Muscle layer of duodenum (tissue), 2 donors: Measurements from ENCODE around the gene DNAJC15.
A peak's percentile ranks its signal among the peaks of the same experiment; 100 is the strongest.

ENCODE experiments used
- H3K27ac ChIP-seq: one replicate; pipeline ENCODE4 v1.7.0; 2013; ENCODE audit warnings: mild to moderate bottlenecking, low read length
- H3K27me3 ChIP-seq: one replicate; pipeline ENCODE4 v1.7.0; 2013; ENCODE audit warnings: low read depth, mild to moderate bottlenecking, control low read depth, low read length
- H3K36me3 ChIP-seq, 2 donors: one replicate each; pipeline ENCODE4 v1.7.0; 2013; ENCODE audit warnings: low read length in 2 of 2, control low read depth in 1 of 2, mild to moderate bottlenecking in 1 of 2; ENCODE audit not compliant: insufficient read depth in 2 of 2, control insufficient read depth in 1 of 2
- H3K4me1 ChIP-seq, 2 donors: one replicate each; pipeline ENCODE4 v1.7.0; 2013; ENCODE audit warnings: low read length in 2 of 2, mild to moderate bottlenecking in 2 of 2, control low read depth in 1 of 2, moderate library complexity in 1 of 2; ENCODE audit not compliant: insufficient read depth in 2 of 2, control insufficient read depth in 1 of 2
- H3K4me3 ChIP-seq, 2 donors: one replicate each; pipeline ENCODE4 v1.7.0; 2013; ENCODE audit warnings: low read length in 2 of 2, low read depth in 1 of 2, mild to moderate bottlenecking in 1 of 2
- H3K9me3 ChIP-seq, 2 donors: one replicate each; pipeline ENCODE4 v1.7.0; 2013; ENCODE audit warnings: low read length in 2 of 2, control low read depth in 1 of 2, mild to moderate bottlenecking in 1 of 2; ENCODE audit not compliant: control insufficient read depth in 1 of 2
- donor health status: healthy.

DNAJC15 gene

GRCh38 chr13:43114504-43114903 lies 91.1 kb downstream of the DNAJC15 start:
- Histone ChIP-seq H3K4me3 (no peak overlapping the region), H3K27ac (no peak overlapping the region), H3K4me1 (peaks cover 0 to 21% of the 10 kb centered on the region in 2 donors), H3K9me3 (no peaks in the 10 kb centered on the region), H3K36me3 (no peaks in the 10 kb centered on the region), H3K27me3 (no peaks in the 10 kb centered on the region)

GRCh38 chr13:43115141-43115540 lies 91.8 kb downstream of the DNAJC15 start:
- no peaks in the 10 kb centered on the region for H3K36me3 ChIP-seq
- H3K4me3 ChIP-seq: no peak overlapping the region
- peaks cover 0 to 21% of the 10 kb centered on the region in 2 donors for H3K4me1 ChIP-seq
- H3K27ac ChIP-seq: no peak overlapping the region
- H3K9me3 ChIP-seq: no peaks in the 10 kb centered on the region
- H3K27me3 ChIP-seq: no peaks in the 10 kb centered on the region

GRCh38 chr13:43116242-43116641 lies 92.9 kb downstream of the DNAJC15 start:
- no peaks in the 10 kb centered on the region for H3K36me3 ChIP-seq
- peaks cover 0 to 13% of the 10 kb centered on the region in 2 donors for H3K4me1 ChIP-seq
- H3K27me3 ChIP-seq: no peaks in the 10 kb centered on the region

GRCh38 chr13:43118521-43118920 lies 95.1 kb downstream of the DNAJC15 start:
- H3K4me3 ChIP-seq: no peak overlapping the region
- no peaks in the 10 kb centered on the region for H3K36me3 ChIP-seq
- H3K9me3 ChIP-seq: no peaks in the 10 kb centered on the region
- no peaks in the 10 kb centered on the region for H3K4me1 ChIP-seq
- H3K27ac ChIP-seq: no peak overlapping the region
- H3K27me3 ChIP-seq: no peaks in the 10 kb centered on the region

More at GRCh38 chr13:43116242-43116641, 92.9 kb downstream of the DNAJC15 start:
- no peak overlapping the region for H3K4me3 ChIP-seq
- no peak overlapping the region for H3K27ac ChIP-seq
- no peaks in the 10 kb centered on the region for H3K9me3 ChIP-seq

GRCh38 chr13:43119206-43119605 lies 95.8 kb downstream of the DNAJC15 start:
- Histone ChIP-seq H3K4me3 (no peak overlapping the region), H3K36me3 (no peaks in the 10 kb centered on the region)

GRCh38 chr13:43122791-43123190 lies 99.4 kb downstream of the DNAJC15 start:
- H3K4me1 ChIP-seq: peaks cover 0 to under 1% of the 10 kb centered on the region in 2 donors
- H3K4me3 ChIP-seq: no peak overlapping the region
- H3K36me3 ChIP-seq: no peaks in the 10 kb centered on the region
- H3K9me3 ChIP-seq: no peaks in the 10 kb centered on the region
- H3K27me3 ChIP-seq: no peaks in the 10 kb centered on the region
- no peak overlapping the region for H3K27ac ChIP-seq

More at GRCh38 chr13:43119206-43119605, 95.8 kb downstream of the DNAJC15 start:
- Histone ChIP-seq H3K9me3 (no peaks in the 10 kb centered on the region), H3K27me3 (no peaks in the 10 kb centered on the region), H3K27ac (no peak overlapping the region), H3K4me1 (no peaks in the 10 kb centered on the region)

- H3K27me3 ChIP-seq: no peaks in the 10 kb centered on the region
- no peak overlapping the region for H3K4me3 ChIP-seq
- H3K36me3 ChIP-seq: no peaks in the 10 kb centered on the region
- H3K4me1 ChIP-seq: peaks cover 0 to 11% of the 10 kb centered on the region in 2 donors
- H3K27ac ChIP-seq: no peak overlapping the region
- H3K9me3 ChIP-seq: no peaks in the 10 kb centered on the region
These were observed 100.5 kb downstream of the DNAJC15 start for GRCh38 chr13:43123856-43124255.

GRCh38 chr13:43124490-43124889 lies 101.1 kb downstream of the DNAJC15 start:
- Histone ChIP-seq H3K9me3 (no peaks in the 10 kb centered on the region), H3K27me3 (no peaks in the 10 kb centered on the region)

GRCh38 chr13:43126420-43126819 lies 103.0 kb downstream of the DNAJC15 start:
- no peak overlapping the region for H3K4me3 ChIP-seq
- H3K4me1 ChIP-seq: peaks cover 0 to 28% of the 10 kb centered on the region in 2 donors
- no peaks in the 10 kb centered on the region for H3K36me3 ChIP-seq
- H3K27me3 ChIP-seq: no peaks in the 10 kb centered on the region
- H3K27ac ChIP-seq: no peak overlapping the region
- H3K9me3 ChIP-seq: no peaks in the 10 kb centered on the region

More at GRCh38 chr13:43124490-43124889, 101.1 kb downstream of the DNAJC15 start:
- H3K4me1 ChIP-seq: peaks cover 0 to 12% of the 10 kb centered on the region in 2 donors
- no peak overlapping the region for H3K4me3 ChIP-seq
- no peaks in the 10 kb centered on the region for H3K36me3 ChIP-seq
- H3K27ac ChIP-seq: no peak overlapping the region

- no peak overlapping the region for H3K4me3 ChIP-seq
- no peaks in the 10 kb centered on the region for H3K9me3 ChIP-seq
- no peaks in the 10 kb centered on the region for H3K36me3 ChIP-seq
- H3K27ac ChIP-seq: peak overlapping the region; percentile 32
- H3K27me3 ChIP-seq: no peaks in the 10 kb centered on the region
- peaks cover 0 to 28% of the 10 kb centered on the region in 2 donors for H3K4me1 ChIP-seq
These were observed 103.9 kb downstream of the DNAJC15 start for GRCh38 chr13:43127103-43127798.

GRCh38 chr13:43127827-43128226 lies 104.4 kb downstream of the DNAJC15 start:
- Histone ChIP-seq H3K27ac (peak overlapping the region; percentile 32), H3K36me3 (no peaks in the 10 kb centered on the region), H3K4me1 (peaks cover 0 to 28% of the 10 kb centered on the region in 2 donors), H3K4me3 (no peak overlapping the region), H3K9me3 (no peaks in the 10 kb centered on the region), H3K27me3 (no peaks in the 10 kb centered on the region)

GRCh38 chr13:43128504-43128961 lies 105.1 kb downstream of the DNAJC15 start:
- Histone ChIP-seq H3K36me3 (no peaks in the 10 kb centered on the region), H3K9me3 (no peaks in the 10 kb centered on the region), H3K27ac (peak overlapping the region; percentile 32), H3K4me3 (peak overlapping the region in 1 of 2 donors; percentile 11), H3K27me3 (no peaks in the 10 kb centered on the region), H3K4me1 (peaks cover 0 to 28% of the 10 kb centered on the region in 2 donors)
